HFFc6 (cell line): ENCODE measurements around the gene PLCL1. TPM values are rescaled to one million over a fixed set of nuclear protein-coding genes. Genes with fewer than 3 reads are reported as not detected.
A peak's percentile ranks its signal among the peaks of the same experiment; 100 is the strongest.

Experiments used
- DNase-seq: peaks from one replicate; pipeline ENCODE4 v3.0.0-alpha.2; 2018
- H3K27ac Mint-ChIP-seq: 2 replicates; pipeline ENCODE4 v1.8.0; 2020; ENCODE audit warnings: mild to moderate bottlenecking, mixed read lengths
- H3K27me3 Mint-ChIP-seq: 2 replicates; pipeline ENCODE4 v1.8.0; 2021; ENCODE audit warnings: mild to moderate bottlenecking, moderate library complexity, mixed read lengths; ENCODE audit not compliant: insufficient read depth
- H3K36me3 Mint-ChIP-seq: 2 replicates; pipeline ENCODE4 v1.8.0; 2021; ENCODE audit warnings: low read depth, mixed read lengths
- H3K4me1 Mint-ChIP-seq: 2 replicates; pipeline ENCODE4 v1.8.0; 2020; ENCODE audit warnings: low read depth, mixed read lengths
- H3K4me3 Mint-ChIP-seq: 2 replicates; pipeline ENCODE4 v1.8.0; 2020; ENCODE audit warnings: mild to moderate bottlenecking, moderate library complexity, mixed read lengths
- H3K9me3 Mint-ChIP-seq: 2 replicates; pipeline ENCODE4 v1.8.0; 2020; ENCODE audit warnings: mild to moderate bottlenecking, mixed read lengths
- total RNA-seq, 6 experiments: library from RNA; stranded (reverse); fragmentation: NEBNext Ultra II Directional; extraction: Animal tissue kit (Norgen Biotek cat#: 25700); gene quantifications; 2 replicates in 1 of 6; 3 replicates in 5 of 6; pipeline ENCODE4 v1.2.3, GENCODE V29; 2021
- TF ChIP-seq, protein P1 (sequence below): fragments of 200-600 bp; sonication (generic); IDR thresholded peaks from 2 replicates; pipeline ENCODE4 v1.5.0; 2021; ENCODE audit warnings: antibody characterized with exemption, mild to moderate bottlenecking

PLCL1 gene
- total RNA-seq, 6 experiments from 2014 or later: 0.03 to 0.14 (median 0.12) TPM; not detected in 2

GRCh38 chr2:197779261-197779660 is 25.1 kb upstream of the PLCL1 start:
- TF ChIP-seq, protein P1, sequence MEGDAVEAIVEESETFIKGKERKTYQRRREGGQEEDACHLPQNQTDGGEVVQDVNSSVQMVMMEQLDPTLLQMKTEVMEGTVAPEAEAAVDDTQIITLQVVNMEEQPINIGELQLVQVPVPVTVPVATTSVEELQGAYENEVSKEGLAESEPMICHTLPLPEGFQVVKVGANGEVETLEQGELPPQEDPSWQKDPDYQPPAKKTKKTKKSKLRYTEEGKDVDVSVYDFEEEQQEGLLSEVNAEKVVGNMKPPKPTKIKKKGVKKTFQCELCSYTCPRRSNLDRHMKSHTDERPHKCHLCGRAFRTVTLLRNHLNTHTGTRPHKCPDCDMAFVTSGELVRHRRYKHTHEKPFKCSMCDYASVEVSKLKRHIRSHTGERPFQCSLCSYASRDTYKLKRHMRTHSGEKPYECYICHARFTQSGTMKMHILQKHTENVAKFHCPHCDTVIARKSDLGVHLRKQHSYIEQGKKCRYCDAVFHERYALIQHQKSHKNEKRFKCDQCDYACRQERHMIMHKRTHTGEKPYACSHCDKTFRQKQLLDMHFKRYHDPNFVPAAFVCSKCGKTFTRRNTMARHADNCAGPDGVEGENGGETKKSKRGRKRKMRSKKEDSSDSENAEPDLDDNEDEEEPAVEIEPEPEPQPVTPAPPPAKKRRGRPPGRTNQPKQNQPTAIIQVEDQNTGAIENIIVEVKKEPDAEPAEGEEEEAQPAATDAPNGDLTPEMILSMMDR: no peak
- no peak for DNase-seq
- no peak overlapping the region for H3K4me3 Mint-ChIP-seq
- H3K27me3 Mint-ChIP-seq: no peaks in the 10 kb centered on the region; the same call in 1 of the 2 replicates
- H3K27ac Mint-ChIP-seq: no peak overlapping the region
- no peaks in the 10 kb centered on the region for H3K9me3 Mint-ChIP-seq
- no peaks in the 10 kb centered on the region for H3K36me3 Mint-ChIP-seq
- H3K4me1 Mint-ChIP-seq: no peaks in the 10 kb centered on the region

GRCh38 chr2:197782126-197782525 is 22.3 kb upstream of the PLCL1 start:
- Mint-ChIP-seq H3K4me1 (no peaks in the 10 kb centered on the region), H3K27me3 (no peaks in the 10 kb centered on the region; the same call in 1 of the 2 replicates), H3K27ac (no peak overlapping the region), H3K9me3 (no peaks in the 10 kb centered on the region), H3K36me3 (no peaks in the 10 kb centered on the region), H3K4me3 (no peak overlapping the region)
- TF ChIP-seq, protein P1: no peak
- no peak for DNase-seq

GRCh38 chr2:197784956-197785941 is 19.1 kb upstream of the PLCL1 start, which contains the start of gene BOLL:
TSS of gene BOLL (minus strand) at chr2:197785319. CDS start at chr2:197781850, 3,469 bp downstream.
- no peak for DNase-seq
- Mint-ChIP-seq H3K4me1 (no peaks in the 10 kb centered on the region), H3K27me3 (no peaks in the 10 kb centered on the region), H3K4me3 (no peak within 1 kb of the TSS), H3K9me3 (no peaks in the 10 kb centered on the region), H3K27ac (no peak within 1 kb of the TSS), H3K36me3 (no peaks in the 10 kb centered on the region)
- TF ChIP-seq, protein P1: no peak

DNA sequence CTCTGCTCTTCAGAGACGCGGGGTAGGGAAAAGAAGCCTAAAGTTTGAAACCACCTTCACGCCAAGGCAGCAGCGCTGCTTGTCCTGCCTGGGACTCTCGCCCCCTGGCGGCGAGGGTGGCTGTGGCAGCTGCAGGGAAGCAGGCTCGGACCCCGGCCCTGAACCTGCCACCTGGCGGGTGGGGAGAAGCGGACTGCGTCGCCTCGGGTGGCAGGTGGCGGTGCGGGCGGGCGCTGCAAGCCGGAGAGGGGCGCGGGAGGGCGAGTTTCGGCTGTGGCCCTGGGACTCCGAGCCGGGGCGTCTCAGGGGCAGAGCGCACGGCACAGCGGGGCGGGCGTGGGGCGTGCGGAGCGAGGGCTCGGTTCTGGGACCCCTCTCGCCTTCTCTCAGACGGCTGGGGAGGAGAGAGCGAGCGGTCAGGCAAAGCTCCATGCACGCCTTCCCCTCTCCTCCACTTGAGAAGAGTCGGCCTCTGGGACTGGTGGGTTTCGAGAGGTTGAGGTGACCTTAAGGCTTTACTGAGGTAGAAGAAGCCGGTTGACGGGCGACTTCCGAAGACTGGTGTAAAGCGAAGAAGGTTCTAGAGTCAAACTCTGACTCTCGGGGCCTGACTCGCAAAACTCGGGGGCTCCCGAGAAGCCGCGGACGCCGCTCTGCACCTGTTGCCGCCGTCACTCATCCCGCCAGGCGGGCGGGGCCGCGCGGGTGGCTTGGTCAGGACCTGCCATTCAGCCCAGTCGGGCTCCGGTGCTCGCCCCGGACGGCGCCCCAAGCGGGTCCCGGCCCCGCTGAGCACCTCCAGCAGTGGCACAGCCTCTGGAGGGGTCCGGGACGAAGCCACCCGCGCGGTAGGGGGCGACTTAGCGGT is 18.1 kb upstream of the PLCL1 start:
- TF ChIP-seq, protein P1: peak; percentile 64
- Mint-ChIP-seq H3K9me3 (no peaks in the 10 kb centered on the region), H3K4me1 (no peaks in the 10 kb centered on the region), H3K27ac (no peak overlapping the region), H3K36me3 (no peaks in the 10 kb centered on the region), H3K27me3 (no peaks in the 10 kb centered on the region), H3K4me3 (no peak overlapping the region)
- DNase-seq: no peak

DNA sequence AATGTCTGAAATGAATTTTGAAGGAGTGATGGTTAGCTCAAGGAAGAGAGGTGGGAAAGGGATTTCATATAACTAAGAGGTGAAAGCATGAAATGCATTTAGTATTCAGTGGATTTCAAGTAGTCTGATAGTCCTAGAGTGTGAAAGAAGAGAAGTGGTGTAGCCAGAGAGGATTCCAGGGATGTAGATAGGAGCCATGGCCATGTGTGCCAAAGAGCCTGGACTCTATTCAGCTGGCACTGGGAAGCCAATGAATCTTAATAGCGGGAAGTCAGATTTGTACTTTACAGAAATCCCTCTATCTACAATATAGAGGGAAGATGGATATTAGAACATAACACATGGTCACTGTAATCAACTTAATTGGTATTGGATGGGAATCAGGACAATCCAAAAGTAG is 10.9 kb upstream of the PLCL1 start:
- DNase-seq: no peak
- Mint-ChIP-seq H3K4me1 (no peaks in the 10 kb centered on the region), H3K9me3 (no peaks in the 10 kb centered on the region), H3K27me3 (no peaks in the 10 kb centered on the region; the same call in 1 of the 2 replicates), H3K27ac (no peak overlapping the region), H3K36me3 (no peaks in the 10 kb centered on the region), H3K4me3 (no peak overlapping the region)
- TF ChIP-seq, protein P1: no peak
